H9 (cell line): Measurements from ENCODE around the gene DMAC2. TPM values are rescaled to one million over a fixed set of nuclear protein-coding genes. Genes with fewer than 3 reads are reported as not detected.

Source experiments
- DNase-seq: peaks from one replicate; pipeline ENCODE4 v3.0.0-alpha.2; 2017
- H2AFZ ChIP-seq: one replicate; pipeline ENCODE4 v1.6.1; 2013; ENCODE audit warnings: mild to moderate bottlenecking, low read length, control low read depth, moderate library complexity
- H2AK5ac ChIP-seq: 2 replicates; pipeline ENCODE4 v1.6.1; 2013; ENCODE audit warnings: low read length, control low read depth, mixed read lengths; ENCODE audit not compliant: insufficient read length
- H2BK120ac ChIP-seq: one replicate; pipeline ENCODE4 v1.6.1; 2013; ENCODE audit warnings: low read depth, mild to moderate bottlenecking, low read length, control low read depth, inconsistent platforms; ENCODE audit not compliant: poor library complexity, severe bottlenecking
- H2BK12ac ChIP-seq: 2 replicates; pipeline ENCODE4 v1.6.1; 2013; ENCODE audit warnings: low read length, control low read depth, mixed read lengths, low read depth; ENCODE audit not compliant: insufficient read length
- H2BK15ac ChIP-seq: 2 replicates; pipeline ENCODE4 v1.6.1; 2013; ENCODE audit warnings: low read depth, low read length, control low read depth
- H2BK20ac ChIP-seq: one replicate; pipeline ENCODE4 v1.6.1; 2013; ENCODE audit warnings: low read depth, mild to moderate bottlenecking, low read length, control low read depth, inconsistent platforms; ENCODE audit not compliant: poor library complexity, severe bottlenecking
- H2BK5ac ChIP-seq: 2 replicates; pipeline ENCODE4 v1.6.1; 2013; ENCODE audit warnings: low read length, control low read depth, mixed read lengths; ENCODE audit not compliant: insufficient read length
- H3K14ac ChIP-seq: 2 replicates; pipeline ENCODE4 v1.6.1; 2013; ENCODE audit warnings: low read length, control low read depth; ENCODE audit not compliant: insufficient read depth
- H3K18ac ChIP-seq: 2 replicates; pipeline ENCODE4 v1.6.1; 2013; ENCODE audit warnings: low read depth, mild to moderate bottlenecking, mixed read lengths, low read length, control low read depth; ENCODE audit not compliant: insufficient read length
- H3K23ac ChIP-seq: 2 replicates; pipeline ENCODE4 v1.6.1; 2013; ENCODE audit warnings: low read length, control low read depth, mixed read lengths, low read depth; ENCODE audit not compliant: insufficient read length
- H3K23me2 ChIP-seq: 2 replicates; pipeline ENCODE4 v1.6.1; 2013; ENCODE audit warnings: low read depth, mild to moderate bottlenecking, mixed read lengths, low read length, control low read depth; ENCODE audit not compliant: insufficient read length, poor library complexity, severe bottlenecking
- H3K27ac ChIP-seq: 2 replicates; pipeline ENCODE4 v1.5.1; 2013; ENCODE audit warnings: low read length, control low read depth, mixed read lengths, low read depth; ENCODE audit not compliant: insufficient read length
- H3K27me3 ChIP-seq: 2 replicates; pipeline ENCODE4 v1.6.1; 2013; ENCODE audit warnings: low read length, control low read depth, inconsistent platforms; ENCODE audit not compliant: insufficient read depth
- H3K4ac ChIP-seq: 2 replicates; pipeline ENCODE4 v1.6.1; 2013; ENCODE audit warnings: low read depth, mild to moderate bottlenecking, control low read depth, inconsistent platforms, low read length, moderate library complexity
- H3K4me1 ChIP-seq: 2 replicates; pipeline ENCODE4 v1.6.1; 2013; ENCODE audit warnings: low read length, control low read depth, inconsistent platforms; ENCODE audit not compliant: insufficient read depth
- H3K4me2 ChIP-seq: 2 replicates; pipeline ENCODE4 v1.6.1; 2013; ENCODE audit warnings: low read length, control low read depth, mixed read lengths; ENCODE audit not compliant: insufficient read length, insufficient read depth
- H3K56ac ChIP-seq: 2 replicates; pipeline ENCODE4 v1.6.1; 2013; ENCODE audit warnings: low read depth, mild to moderate bottlenecking, mixed read lengths, low read length, control low read depth; ENCODE audit not compliant: insufficient read length
- H3K79me1 ChIP-seq: 2 replicates; pipeline ENCODE4 v1.6.1; 2013; ENCODE audit warnings: low read depth, mild to moderate bottlenecking, moderate library complexity, low read length, control low read depth, inconsistent platforms; ENCODE audit not compliant: insufficient read depth, poor library complexity, severe bottlenecking
- H3K79me2 ChIP-seq: 2 replicates; pipeline ENCODE4 v1.6.1; 2013; ENCODE audit warnings: low read length, control low read depth, inconsistent platforms; ENCODE audit not compliant: insufficient read depth
- H3K9ac ChIP-seq: 2 replicates; pipeline ENCODE4 v1.6.1; 2013; ENCODE audit warnings: low read length, control low read depth, mixed read lengths; ENCODE audit not compliant: insufficient read length; ENCODE audit errors: extremely low read depth
- H3K9me3 ChIP-seq: one replicate; pipeline ENCODE4 v1.6.1; 2013; ENCODE audit warnings: low read depth, low read length, inconsistent platforms; ENCODE audit not compliant: control insufficient read depth
- H3T11ph ChIP-seq: one replicate; pipeline ENCODE4 v1.6.1; 2013; ENCODE audit warnings: mild to moderate bottlenecking, low read length, control low read depth, inconsistent platforms
- H4K20me1 ChIP-seq: one replicate; pipeline ENCODE4 v1.6.1; 2013; ENCODE audit not compliant: control insufficient read depth, insufficient read length, insufficient read depth
- H4K5ac ChIP-seq: 2 replicates; pipeline ENCODE4 v1.6.1; 2013; ENCODE audit warnings: low read depth, mild to moderate bottlenecking, mixed read lengths, low read length, control low read depth; ENCODE audit not compliant: insufficient read length
- H4K8ac ChIP-seq: replicated peaks from 2 replicates; pipeline ENCODE4 v1.6.1; 2013; ENCODE audit warnings: low read length, control low read depth, mixed read lengths, low read depth; ENCODE audit not compliant: insufficient read length
- H4K91ac ChIP-seq: 2 replicates; pipeline ENCODE4 v1.6.1; 2013; ENCODE audit warnings: low read depth, mild to moderate bottlenecking, moderate library complexity, mixed read lengths, low read length, control low read depth; ENCODE audit not compliant: insufficient read length
- H3K27ac Mint-ChIP-seq, 3 experiments: 2 replicates in 2 of 3; 3 replicates in 1 of 3; pipeline ENCODE4 v1.8.0; 2020 to 2021; ENCODE audit warnings: mixed read lengths in 3 of 3, mild to moderate bottlenecking in 1 of 3, moderate library complexity in 1 of 3
- H3K27me3 Mint-ChIP-seq: 2 replicates; pipeline ENCODE4 v1.8.0; 2021; ENCODE audit warnings: low read depth, mild to moderate bottlenecking, moderate library complexity, mixed read lengths
- H3K36me3 Mint-ChIP-seq, 3 experiments: 2 replicates in 2 of 3; 3 replicates in 1 of 3; pipeline ENCODE4 v1.8.0; 2020 to 2021; ENCODE audit warnings: low read depth in 3 of 3, mixed read lengths in 3 of 3; ENCODE audit not compliant: insufficient read depth in 1 of 3
- H3K4me1 Mint-ChIP-seq, 2 experiments: 2 replicates each; pipeline ENCODE4 v1.8.0; 2020; ENCODE audit warnings: mixed read lengths in 2 of 2
- H3K4me3 Mint-ChIP-seq, 2 experiments: 2 replicates in 1 of 2; 3 replicates in 1 of 2; pipeline ENCODE4 v1.8.0; 2020 to 2021; ENCODE audit warnings: mild to moderate bottlenecking in 2 of 2, mixed read lengths in 2 of 2, moderate library complexity in 1 of 2
- H3K9me3 Mint-ChIP-seq, 2 experiments: 2 replicates in 1 of 2; 3 replicates in 1 of 2; pipeline ENCODE4 v1.8.0; 2020; ENCODE audit warnings: mild to moderate bottlenecking in 2 of 2, mixed read lengths in 2 of 2, moderate library complexity in 1 of 2
- WGBS: extraction: QIAGEN DNeasy Blood & Tissue Kit; methylation state at CpG from one replicate; pipeline ENCODE4 v1.1.7; 2013; ENCODE audit warnings: missing lambda C conversion rate, low lambda C conversion rate, mixed read lengths; ENCODE audit not compliant: insufficient read length; ENCODE audit errors: extremely low coverage; 5-methylcytosine and 5-hydroxymethylcytosine counted together
- total RNA-seq: library from RNA; stranded (reverse); gene quantifications from 2 replicates; pipeline ENCODE4 v1.2.1, GENCODE V29; 2021
- TF ChIP-seq, protein P1 (sequence below): fragments of 200-600 bp; sonication (generic); conservative IDR thresholded peaks from 3 replicates; pipeline ENCODE4 v1.8.0; 2021; ENCODE audit warnings: antibody characterized with exemption, mild to moderate bottlenecking

Gene DMAC2
- total RNA-seq, 1 experiment from 2014 or later = 70.5 TPM

DNA sequence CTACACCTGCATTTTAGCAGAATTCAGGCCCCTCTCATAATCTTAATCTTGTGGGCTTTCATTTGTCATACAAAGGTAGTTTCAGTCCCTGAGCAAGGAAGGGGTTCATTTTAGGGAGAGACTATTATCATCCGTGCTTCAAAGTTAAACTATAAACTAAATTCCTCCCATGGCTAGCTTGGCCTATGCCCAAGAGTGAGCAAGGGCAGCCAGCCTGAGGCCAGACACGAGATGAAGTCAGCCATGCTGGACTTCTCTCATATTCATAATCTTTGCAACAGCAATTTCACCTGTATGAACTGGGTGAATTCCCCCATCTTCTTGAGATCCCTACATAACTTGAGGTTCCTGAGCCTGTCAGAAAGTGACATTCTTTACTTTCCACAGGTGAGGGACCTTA lies 16.2 kb upstream of the DMAC2 start:
- Mint-ChIP-seq H3K36me3 (peaks cover 0 to 13% (median 0%) of the 10 kb centered on the region in 3 experiments; a peak in 1 of 7 replicates), H3K4me1 (no peaks in the 10 kb centered on the region), H3K27me3 (peaks cover 2% of the 10 kb centered on the region), H3K9me3 (peaks cover 65 to 76% of the 10 kb centered on the region in 2 experiments), H3K27ac (no peak overlapping the region), H3K4me3 (no peak overlapping the region)
- Histone ChIP-seq H3T11ph (no peak overlapping the region), H4K20me1 (no peaks in the 10 kb centered on the region), H3K14ac (no peak overlapping the region), H3K23ac (no peak overlapping the region), H3K18ac (no peak overlapping the region), H2BK120ac (no peak overlapping the region), H3K23me2 (no peaks in the 10 kb centered on the region), H3K9ac (no peak overlapping the region), H3K79me2 (no peaks in the 10 kb centered on the region), H2AFZ (no peak overlapping the region), H3K4ac (no peak overlapping the region), H2BK15ac (no peak overlapping the region), H2BK20ac (no peak overlapping the region), H4K8ac (no peak overlapping the region), H2BK12ac (no peak overlapping the region), H3K79me1 (no peaks in the 10 kb centered on the region), H3K4me2 (no peak overlapping the region), H4K91ac (no peak overlapping the region), H3K56ac (no peak overlapping the region), H3K27me3 (no peaks in the 10 kb centered on the region), H3K9me3 (no peaks in the 10 kb centered on the region), H4K5ac (no peak overlapping the region), H2AK5ac (no peak overlapping the region), H3K27ac (no peak overlapping the region), H2BK5ac (no peak overlapping the region), H3K4me1 (no peaks in the 10 kb centered on the region)
- TF ChIP-seq, protein P1, sequence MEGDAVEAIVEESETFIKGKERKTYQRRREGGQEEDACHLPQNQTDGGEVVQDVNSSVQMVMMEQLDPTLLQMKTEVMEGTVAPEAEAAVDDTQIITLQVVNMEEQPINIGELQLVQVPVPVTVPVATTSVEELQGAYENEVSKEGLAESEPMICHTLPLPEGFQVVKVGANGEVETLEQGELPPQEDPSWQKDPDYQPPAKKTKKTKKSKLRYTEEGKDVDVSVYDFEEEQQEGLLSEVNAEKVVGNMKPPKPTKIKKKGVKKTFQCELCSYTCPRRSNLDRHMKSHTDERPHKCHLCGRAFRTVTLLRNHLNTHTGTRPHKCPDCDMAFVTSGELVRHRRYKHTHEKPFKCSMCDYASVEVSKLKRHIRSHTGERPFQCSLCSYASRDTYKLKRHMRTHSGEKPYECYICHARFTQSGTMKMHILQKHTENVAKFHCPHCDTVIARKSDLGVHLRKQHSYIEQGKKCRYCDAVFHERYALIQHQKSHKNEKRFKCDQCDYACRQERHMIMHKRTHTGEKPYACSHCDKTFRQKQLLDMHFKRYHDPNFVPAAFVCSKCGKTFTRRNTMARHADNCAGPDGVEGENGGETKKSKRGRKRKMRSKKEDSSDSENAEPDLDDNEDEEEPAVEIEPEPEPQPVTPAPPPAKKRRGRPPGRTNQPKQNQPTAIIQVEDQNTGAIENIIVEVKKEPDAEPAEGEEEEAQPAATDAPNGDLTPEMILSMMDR = no peak
- WGBS = no CpG with 5 or more reads among the region's 2 CpGs
- DNase-seq = no peak
